ENCODE data around the gene CELSR3. TPM values are rescaled to one million over a fixed set of nuclear protein-coding genes. Genes with fewer than 3 reads are reported as not detected.

The CELSR3 gene
- total RNA-seq, 1 experiment from 2014 or later, result 1.1 TPM

- DNase-seq (no peak), ATAC-seq (no peak)
- no peak overlapping the region for H3K27ac ChIP-seq (ENCODE audit: low read length)
- no peaks in the 10 kb centered on the region for H3K79me2 ChIP-seq (ENCODE audit: low read length)
- no peaks in the 10 kb centered on the region for H3K27me3 ChIP-seq (ENCODE audit: low read length)
- no peaks in the 10 kb centered on the region for H3K9me2 ChIP-seq (replicated peaks; ENCODE audit: low read length)
- ChIA-PET CTCF (no interaction called here), POLR2A (ENCODE audit: unreplicated experiment) (no interaction called here)
- H3K4me2 ChIP-seq (ENCODE audit: low read length), result no peak overlapping the region
- H3K4me1 ChIP-seq (ENCODE audit: insufficient read depth, low read length), result peaks cover 9% of the 10 kb centered on the region
- no peak overlapping the region for H3K9ac ChIP-seq (ENCODE audit: low read length)
- intact Hi-C loops (cut with micrococcal nuclease), result no loop called here
- no TSS peak for BruUV-seq (replicated peaks)
- no peaks in the 10 kb centered on the region for H3F3A ChIP-seq (ENCODE audit: low read length, unreplicated experiment)
- no peak overlapping the region for H2AFZ ChIP-seq (ENCODE audit: low read length)
- H3K9me3 ChIP-seq (ENCODE audit: low read length), result no peaks in the 10 kb centered on the region
- H4K20me1 ChIP-seq (ENCODE audit: low read length), result no peaks in the 10 kb centered on the region
- H3K36me3 ChIP-seq (ENCODE audit: low read depth, low read length), result no peaks in the 10 kb centered on the region
- no peak overlapping the region for H3K4me3 ChIP-seq (ENCODE audit: low read length)
- TF ChIP-seq CTCF (conservative IDR thresholded peaks at IDR 0.05; ENCODE audit: low read depth, low read length), result no peak
- TF ChIP-seq EZH2 (IDR thresholded peaks at IDR 0.05; ENCODE audit: low read length, unreplicated experiment), result no peak
- TF ChIP-seq EZH2phosphoT487 (IDR thresholded peaks at IDR 0.05; ENCODE audit: borderline replicate concordance, low read length), result no peak
These were observed 2.2 kb upstream of the CELSR3 start for GRCh38 chr3:48664929-48665328.

- no peaks in the 10 kb centered on the region for H3K36me3 ChIP-seq (ENCODE audit: low read depth, low read length)
- ATAC-seq (no peak), DNase-seq (no peak)
- no peaks in the 10 kb centered on the region for H4K20me1 ChIP-seq (ENCODE audit: low read length)
- H3K4me2 ChIP-seq (ENCODE audit: low read length), result peak overlapping the region; percentile 73; the same call in 1 of the 2 replicates
- H3K4me1 ChIP-seq (ENCODE audit: insufficient read depth, low read length), result peaks cover 9% of the 10 kb centered on the region
- H3K27ac ChIP-seq (ENCODE audit: low read length), result no peak overlapping the region
- no peaks in the 10 kb centered on the region for H3K27me3 ChIP-seq (ENCODE audit: low read length)
- no peaks in the 10 kb centered on the region for H3K79me2 ChIP-seq (ENCODE audit: low read length)
- no TSS peak for BruUV-seq (replicated peaks)
- no peaks in the 10 kb centered on the region for H3F3A ChIP-seq (ENCODE audit: low read length, unreplicated experiment)
- H2AFZ ChIP-seq (ENCODE audit: low read length), result peak overlapping the region; percentile 62; the same call in 1 of the 2 replicates
- intact Hi-C loops (cut with micrococcal nuclease), result no loop called here
- H3K9ac ChIP-seq (ENCODE audit: low read length), result no peak overlapping the region
- ChIA-PET CTCF (interaction anchor here (0.9 to 1.0 kb wide), 2 partner anchors 21 to 29 kb away, joined by 3 to 5 read pairs; partner anchors contain the start of gene SLC26A6), POLR2A (ENCODE audit: unreplicated experiment) (no interaction called here)
- no peaks in the 10 kb centered on the region for H3K9me2 ChIP-seq (replicated peaks; ENCODE audit: low read length)
- H3K9me3 ChIP-seq (ENCODE audit: low read length), result no peaks in the 10 kb centered on the region
- no peak for TF ChIP-seq CTCF (conservative IDR thresholded peaks at IDR 0.05; ENCODE audit: low read depth, low read length)
- no peak for TF ChIP-seq EZH2 (IDR thresholded peaks at IDR 0.05; ENCODE audit: low read length, unreplicated experiment)
- no peak for TF ChIP-seq EZH2phosphoT487 (IDR thresholded peaks at IDR 0.05; ENCODE audit: borderline replicate concordance, low read length)
- no peak overlapping the region for H3K4me3 ChIP-seq (ENCODE audit: low read length)
These were observed 1.6 kb upstream of the CELSR3 start for GRCh38 chr3:48664313-48664644.

DNA sequence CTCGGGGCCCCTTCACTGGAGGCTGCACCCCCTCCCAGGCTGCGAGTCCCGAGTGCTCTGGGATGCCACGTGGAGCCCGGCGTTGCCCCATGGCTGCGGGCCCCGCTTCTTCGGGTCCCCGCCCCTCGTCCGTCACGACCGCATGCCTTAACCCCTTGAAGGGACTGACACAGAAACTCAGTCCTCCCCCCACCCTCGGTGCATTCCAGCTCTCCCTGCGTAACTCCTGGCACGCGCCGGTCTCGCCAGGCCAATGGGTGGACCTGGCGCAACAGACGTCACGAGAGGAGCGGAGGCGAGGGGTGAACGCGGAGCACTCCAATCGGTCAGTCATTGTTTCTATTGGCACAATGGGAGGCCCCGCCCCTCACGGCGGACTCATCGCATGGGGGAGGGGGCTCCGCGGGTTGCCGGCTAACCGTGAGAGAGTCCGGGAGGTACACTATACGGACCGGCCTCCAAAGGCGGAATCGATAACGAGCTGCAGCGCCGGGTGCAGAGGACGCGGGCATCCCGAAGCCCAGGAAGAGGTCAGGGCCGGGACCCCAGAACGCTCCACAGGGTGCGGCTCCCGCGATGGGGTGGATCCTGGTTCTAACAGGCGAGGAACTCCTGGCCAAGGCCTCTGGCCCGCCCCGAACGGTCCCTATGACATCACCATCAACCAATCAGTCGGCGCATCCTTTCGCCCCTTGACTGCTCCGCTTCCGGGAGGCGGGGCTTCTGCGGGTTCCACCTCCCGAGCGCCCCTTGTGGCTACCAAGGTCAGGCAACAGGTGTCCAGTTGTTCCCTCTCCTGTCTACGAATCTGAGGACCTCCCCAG, 1.0 kb upstream of the CELSR3 start:
- H4K20me1 ChIP-seq (ENCODE audit: low read length), result no peaks in the 10 kb centered on the region
- POLR2A ChIA-PET (ENCODE audit: unreplicated experiment), result no interaction called here
- peak overlapping the region; percentile 76 for H3K27ac ChIP-seq (ENCODE audit: low read length)
- no peak for TF ChIP-seq EZH2 (IDR thresholded peaks at IDR 0.05; ENCODE audit: low read length, unreplicated experiment)
- peak; percentile 59; the same call in 1 of the 2 replicates for TF ChIP-seq EZH2phosphoT487 (IDR thresholded peaks at IDR 0.05; ENCODE audit: borderline replicate concordance, low read length)
- TF ChIP-seq CTCF (conservative IDR thresholded peaks at IDR 0.05; ENCODE audit: low read depth, low read length), result peak; percentile 85
- no peaks in the 10 kb centered on the region for H3K9me3 ChIP-seq (ENCODE audit: low read length)
- peak overlapping the region; percentile 58 for H3K9ac ChIP-seq (ENCODE audit: low read length)
- peak overlapping the region; percentile 62 for H2AFZ ChIP-seq (ENCODE audit: low read length)
- no peaks in the 10 kb centered on the region for H3K27me3 ChIP-seq (ENCODE audit: low read length)
- CTCF ChIA-PET, result interaction anchor here (0.9 to 1.0 kb wide), 2 partner anchors 21 to 28 kb away, joined by 3 to 5 read pairs; partner anchors contain the start of gene SLC26A6
- H3F3A ChIP-seq (ENCODE audit: low read length, unreplicated experiment), result no peaks in the 10 kb centered on the region
- ATAC-seq, result peak; percentile 88
- H3K4me3 ChIP-seq (ENCODE audit: low read length), result peak overlapping the region; percentile 66
- intact Hi-C loops (cut with micrococcal nuclease), result loop anchor here (1.0 kb wide), 1 partner anchor 28 kb away; the partner anchor contains the start of gene SLC26A6
- TSS peak; percentile 72 for BruUV-seq (replicated peaks)
- peak overlapping the region; percentile 73 for H3K4me2 ChIP-seq (ENCODE audit: low read length)
- no peaks in the 10 kb centered on the region for H3K36me3 ChIP-seq (ENCODE audit: low read depth, low read length)
- peaks cover 9% of the 10 kb centered on the region for H3K4me1 ChIP-seq (ENCODE audit: insufficient read depth, low read length)
- H3K79me2 ChIP-seq (ENCODE audit: low read length), result no peaks in the 10 kb centered on the region
- H3K9me2 ChIP-seq (replicated peaks; ENCODE audit: low read length), result no peaks in the 10 kb centered on the region
- DNase-seq, result peak; percentile 98

All from PC-3 (cell line).